CD1c-positive myeloid dendritic cell (primary cell): ENCODE data around the gene FBLL1.
"Not testable (repeated sequence)": the region's sequence is repeated elsewhere in the genome, so short reads cannot be mapped to it uniquely, and the experiment has no call there.

ENCODE experiments used
- DNase-seq: peaks from one replicate; pipeline ENCODE4 v3.0.0-alpha.2; 2016; ENCODE audit errors: extremely low spot score

FBLL1 gene

GRCh38 chr5:168528521-168529373, at the start of gene FBLL1:
FBLL1 (plus strand) TSS chr5:168529305; CDS start chr5:168529505, 200 bp downstream.
- no peak for DNase-seq

GRCh38 chr5:168480601-168481000, 48.5 kb upstream of the FBLL1 start:
- DNase-seq = no peak

- no peak for DNase-seq
These were observed 47.7 kb upstream of the FBLL1 start for GRCh38 chr5:168481330-168481788.

- DNase-seq = no peak
These were observed 46.7 kb upstream of the FBLL1 start for GRCh38 chr5:168482361-168482760.

GRCh38 chr5:168486136-168486879, 42.8 kb upstream of the FBLL1 start, which contains the start of gene RARS1:
RARS1 (plus strand) TSS chr5:168486471; CDS start chr5:168486499, 28 bp downstream.
- peak; percentile 95 for DNase-seq

GRCh38 chr5:168489059-168489458, 40.0 kb upstream of the FBLL1 start:
- no peak for DNase-seq

GRCh38 chr5:168494057-168494555, 35.0 kb upstream of the FBLL1 start:
- DNase-seq = no peak

- no peak for DNase-seq
These were observed 26.4 kb upstream of the FBLL1 start for GRCh38 chr5:168502563-168503237.

GRCh38 chr5:168513861-168514428, 15.2 kb upstream of the FBLL1 start:
- no peak for DNase-seq

GRCh38 chr5:168525856-168526255, 3.2 kb upstream of the FBLL1 start:
- DNase-seq = no peak

GRCh38 chr5:168527756-168528295, 1.3 kb upstream of the FBLL1 start:
- no peak for DNase-seq

- no peak for DNase-seq
These were observed 499 bp downstream of the FBLL1 start for GRCh38 chr5:168529374-168530234.

- DNase-seq = no peak
These were observed 1.6 kb downstream of the FBLL1 start for GRCh38 chr5:168530621-168531150.

GRCh38 chr5:168531191-168531590, 2.1 kb downstream of the FBLL1 start:
- DNase-seq = no peak

- no peak for DNase-seq
These were observed 3.1 kb downstream of the FBLL1 start for GRCh38 chr5:168531987-168532864.

GRCh38 chr5:168534351-168534750, 5.2 kb downstream of the FBLL1 start:
- DNase-seq = not testable (repeated sequence)

- no peak for DNase-seq
These were observed 8.1 kb downstream of the FBLL1 start for GRCh38 chr5:168537176-168537575.

- no peak for DNase-seq
These were observed 20.4 kb downstream of the FBLL1 start for GRCh38 chr5:168549554-168549953.

- no peak for DNase-seq
These were observed 21.6 kb downstream of the FBLL1 start for GRCh38 chr5:168550656-168551055.
